H1 (cell line): Measurements from ENCODE around the gene RNF31.

Experiments used
- ATF3 ChIP-seq: IDR thresholded peaks from 2 replicates; pipeline ENCODE4 v1.6.1; 2011; ENCODE audit warnings: low read depth, mild to moderate bottlenecking, low read length; ENCODE audit not compliant: insufficient read depth
- CEBPB ChIP-seq: IDR thresholded peaks from 2 replicates; pipeline ENCODE4 v1.6.1; 2012; ENCODE audit warnings: low read depth, low read length
- CTCF ChIP-seq, 3 experiments: IDR thresholded peaks; 1 replicate in 2 of 3; 2 replicates in 1 of 3; pipeline versions ENCODE4 v1.5.1 to v1.6.1; 2011; ENCODE audit warnings: low read length in 3 of 3, mild to moderate bottlenecking in 3 of 3, inconsistent platforms in 2 of 3, low read depth in 1 of 3, moderate library complexity in 1 of 3; ENCODE audit not compliant: insufficient read depth in 1 of 3; ENCODE audit errors: control extremely low read depth in 1 of 3
- EP300 ChIP-seq, 2 experiments: IDR thresholded peaks; 1 replicate in 1 of 2; 2 replicates in 1 of 2; pipeline ENCODE4 v1.6.1; 2011 to 2012; ENCODE audit warnings: low read depth in 2 of 2, low read length in 2 of 2, mild to moderate bottlenecking in 2 of 2, borderline replicate concordance in 1 of 2, inconsistent platforms in 1 of 2, moderate library complexity in 1 of 2
- EZH2 ChIP-seq: fragments of 200-600 bp; sonication (generic); IDR thresholded peaks from 2 replicates; pipeline ENCODE4 v1.7.1; 2012; ENCODE audit warnings: low read depth, mild to moderate bottlenecking, moderate library complexity, low read length, inconsistent platforms; ENCODE audit not compliant: severe bottlenecking
- JUND ChIP-seq: IDR thresholded peaks from 2 replicates; pipeline ENCODE4 v1.6.1; 2011; ENCODE audit warnings: mild to moderate bottlenecking, improper control_type of control experiment, low read length
- POLR2A ChIP-seq, 2 experiments: IDR thresholded peaks; 1 replicate in 1 of 2; 2 replicates in 1 of 2; pipeline ENCODE4 v1.6.1; 2011; ENCODE audit warnings: low read depth in 2 of 2, low read length in 2 of 2, mild to moderate bottlenecking in 2 of 2; ENCODE audit errors: control extremely low read depth in 1 of 2
- POLR2AphosphoS5 ChIP-seq: IDR thresholded peaks from 2 replicates; pipeline ENCODE4 v1.6.1; 2011; ENCODE audit warnings: low read depth, low read length
- POU5F1 ChIP-seq: IDR thresholded peaks from 2 replicates; pipeline ENCODE4 v1.6.1; 2011; ENCODE audit warnings: low read depth, mild to moderate bottlenecking, low read length, moderate library complexity
- RAD21 ChIP-seq, 2 experiments: IDR thresholded peaks in 1 of 2; conservative IDR thresholded peaks in 1 of 2; 2 replicates each; pipeline ENCODE4 v1.6.1; 2011; ENCODE audit warnings: low read depth in 2 of 2, low read length in 2 of 2, improper control_type of control experiment in 1 of 2, inconsistent platforms in 1 of 2, mild to moderate bottlenecking in 1 of 2, moderate library complexity in 1 of 2
- TAF1 ChIP-seq: IDR thresholded peaks from 2 replicates; pipeline ENCODE4 v1.6.1; 2011; ENCODE audit warnings: mild to moderate bottlenecking, low read depth, low read length
- TCF12 ChIP-seq: IDR thresholded peaks from 2 replicates; pipeline ENCODE4 v1.6.1; 2011; ENCODE audit warnings: low read depth, mild to moderate bottlenecking, low read length

GRCh38 chr14:24178399-24179178, 31.3 kb downstream of the RNF31 start:
- no peak for TF ChIP-seq EZH2
- no peak; a peak in 1 of 3 replicates for TF ChIP-seq POLR2A (IDR thresholded peaks at IDR 0.05; ENCODE audit: control extremely low read depth in 1 of 2, low read depth in 2 of 2, low read length in 2 of 2)
- no peak for TF ChIP-seq CTCF (IDR thresholded peaks at IDR 0.05; ENCODE audit: control extremely low read depth in 1 of 3, insufficient read depth in 1 of 3, low read depth in 1 of 3, low read length in 3 of 3)
- no peak for TF ChIP-seq CEBPB
- no peak for TF ChIP-seq RAD21 (IDR thresholded peaks at IDR 0.05 in 1 of 2, conservative IDR thresholded peaks at IDR 0.05 in 1 of 2; ENCODE audit: low read depth in 2 of 2, low read length in 2 of 2)
- TF ChIP-seq POU5F1: no peak
- TF ChIP-seq ATF3: no peak
- no peak for TF ChIP-seq TCF12
- no peak for TF ChIP-seq EP300 (IDR thresholded peaks at IDR 0.05; ENCODE audit: borderline replicate concordance in 1 of 2, low read depth in 2 of 2, low read length in 2 of 2)
- TF ChIP-seq POLR2AphosphoS5: no peak; the same call in 1 of the 2 replicates
- TF ChIP-seq TAF1: no peak
- TF ChIP-seq JUND: no peak
